HepG2 (cell line): ENCODE measurements around the gene DIP2C. TPM values are rescaled to one million over a fixed set of nuclear protein-coding genes. Genes with fewer than 3 reads are reported as not detected.

Experiments
- ATAC-seq: fragments of 200-7000 bp; cut with Tn5 transposase; 3 replicates; pipeline ENCODE4 v1.9.1; 2020; ENCODE audit warnings: mild to moderate bottlenecking, moderate library complexity
- BruUV-seq: library from RNA; stranded (reverse); fragments of 400-500 nt; replicated peaks from 2 replicates; lab custom pipeline; 2021; lab: Mats Ljungman, UMichigan
- CTCF ChIA-PET: fragments of 300-600 bp; formaldehyde crosslinking; extraction: SDS; loops from one replicate; lab custom pipeline; 2021; ENCODE audit warnings: low total read pairs, inconsistent platforms, low intra/inter-chr PET ratio; lab: Yijun Ruan, JAX
- POLR2A ChIA-PET: fragments of 350-600 bp; sonication (Branson Sonifier 250); formaldehyde crosslinking; loops from one replicate; lab custom pipeline; 2020; ENCODE audit warnings: antibody characterized with exemption, inconsistent platforms; lab: Yijun Ruan, JAX
- DNase-seq: peaks from one replicate; pipeline ENCODE4 v3.0.0-alpha.2; 2015; ENCODE audit warnings: low spot score
- FAIRE-seq: peaks from 3 replicates; lab custom pipeline; 2011; peaks lifted over from hg19 to GRCh38; lab: Jason Lieb, UNC
- H2AFZ ChIP-seq: one replicate; pipeline ENCODE4 v1.6.1; 2011; ENCODE audit warnings: low read length, inconsistent platforms
- H3K27ac ChIP-seq: fragments of 300-600 bp; 3 replicates; pipeline ENCODE4 v1.8.0; 2011; ENCODE audit warnings: mixed run types, mild to moderate bottlenecking, mixed read lengths, low read length, inconsistent platforms; ENCODE audit not compliant: insufficient read depth; ENCODE audit errors: extremely low read length
- H3K27me3 ChIP-seq, 2 experiments: fragments of 200-600 bp in 1 of 2; 2 replicates in 1 of 2; 3 replicates in 1 of 2; pipeline versions ENCODE4 v1.6.0 to v1.8.0; 2011; ENCODE audit warnings: low read length in 2 of 2, mild to moderate bottlenecking in 2 of 2, moderate library complexity in 2 of 2, inconsistent platforms in 1 of 2; ENCODE audit not compliant: insufficient read depth in 2 of 2, control insufficient read depth in 1 of 2
- H3K36me3 ChIP-seq, 2 experiments: fragments of 200-600 bp in 1 of 2; replicated peaks in 1 of 2; 2 replicates in 1 of 2; 3 replicates in 1 of 2; pipeline versions ENCODE4 v1.5.1 to v1.8.0; 2011; ENCODE audit warnings: low read length in 2 of 2, inconsistent platforms in 1 of 2; ENCODE audit not compliant: insufficient read depth in 2 of 2, control insufficient read depth in 1 of 2
- H3K4me1 ChIP-seq: 2 replicates; pipeline ENCODE4 v1.5.1; 2012; ENCODE audit warnings: low read length, inconsistent platforms; ENCODE audit not compliant: insufficient read depth
- H3K4me2 ChIP-seq: 2 replicates; pipeline ENCODE4 v1.6.0; 2011; ENCODE audit warnings: low read depth, low read length, inconsistent platforms
- H3K4me3 ChIP-seq, 3 experiments: fragments of 200-600 bp in 1 of 3; sonication (generic), shearing (Covaris generic) in 1 of 3; replicated peaks in 1 of 3; 2 replicates each; pipeline ENCODE4 v1.5.1; 2011 to 2016; ENCODE audit warnings: low read length in 3 of 3, inconsistent platforms in 2 of 3, low read depth in 2 of 3, mild to moderate bottlenecking in 2 of 3, control low read depth in 1 of 3, mixed read lengths in 1 of 3; ENCODE audit not compliant: insufficient read depth in 1 of 3
- H3K79me2 ChIP-seq: one replicate; pipeline ENCODE4 v1.6.1; 2011; ENCODE audit warnings: low read length, inconsistent platforms; ENCODE audit not compliant: insufficient read depth
- H3K9ac ChIP-seq: 2 replicates; pipeline ENCODE4 v1.6.0; 2011; ENCODE audit warnings: mild to moderate bottlenecking, low read depth, low read length, inconsistent platforms; ENCODE audit not compliant: insufficient read depth
- H3K9me3 ChIP-seq: 2 replicates; pipeline ENCODE4 v1.5.1; 2012; ENCODE audit warnings: mild to moderate bottlenecking, low read length
- H4K20me1 ChIP-seq: 2 replicates; pipeline ENCODE4 v1.6.0; 2011; ENCODE audit warnings: inconsistent platforms, mild to moderate bottlenecking, low read length, moderate library complexity; ENCODE audit not compliant: insufficient read depth
- CEBPG ChIP-seq: IDR thresholded peaks from 2 replicates; pipeline ENCODE4 v1.6.1; 2016
- CREB1 ChIP-seq, 2 experiments: fragments of 450-650 bp in 1 of 2; IDR thresholded peaks; 2 replicates each; pipeline ENCODE4 v1.6.1; 2016 to 2017; ENCODE audit warnings: control low read depth in 1 of 2, mild to moderate bottlenecking in 1 of 2, missing compliant biosample characterization in 1 of 2, missing genetic modification characterization in 1 of 2
- CREBL2 ChIP-seq: sonication (generic); formaldehyde crosslinking; IDR thresholded peaks from 2 replicates; pipeline ENCODE4 v1.8.1; 2023; ENCODE audit warnings: missing genetic modification reagents, mild to moderate bottlenecking, borderline replicate concordance
- HNRNPK ChIP-seq: fragments of 200-400 bp; formaldehyde crosslinking; IDR thresholded peaks from 2 replicates; pipeline ENCODE4 v1.6.1; 2018; ENCODE audit warnings: low read length, low read depth, moderate library complexity, mild to moderate bottlenecking; ENCODE audit not compliant: poor library complexity, severe bottlenecking
- MIER3 ChIP-seq: IDR thresholded peaks from 2 replicates; pipeline ENCODE4 v1.6.1; 2016; ENCODE audit warnings: missing compliant biosample characterization, borderline replicate concordance
- NR2C2 ChIP-seq: sonication (generic); formaldehyde crosslinking; IDR thresholded peaks from 2 replicates; pipeline ENCODE4 v1.4.0; 2020; ENCODE audit warnings: missing genetic modification reagents, mild to moderate bottlenecking, moderate library complexity, borderline replicate concordance
- PHF20 ChIP-seq: sonication (generic); formaldehyde crosslinking; IDR thresholded peaks from 2 replicates; pipeline ENCODE4 v1.5.0; 2020; ENCODE audit warnings: mild to moderate bottlenecking, missing genetic modification reagents
- REL ChIP-seq: sonication (generic); formaldehyde crosslinking; conservative IDR thresholded peaks from 2 replicates; pipeline ENCODE4 v1.8.0; 2022; ENCODE audit warnings: mild to moderate bottlenecking, missing genetic modification reagents, moderate library complexity
- RNF219 ChIP-seq: sonication (generic); formaldehyde crosslinking; IDR thresholded peaks from 2 replicates; pipeline ENCODE4 v1.5.0; 2020; ENCODE audit warnings: mild to moderate bottlenecking, missing genetic modification reagents
- XBP1 ChIP-seq: sonication (generic); formaldehyde crosslinking; IDR thresholded peaks from 2 replicates; pipeline ENCODE4 v1.5.0; 2020; ENCODE audit warnings: missing genetic modification reagents
- ZBTB8A ChIP-seq: sonication (generic); formaldehyde crosslinking; IDR thresholded peaks from 2 replicates; pipeline ENCODE4 v1.4.0; 2020; ENCODE audit warnings: mild to moderate bottlenecking, low read depth, missing genetic modification reagents, borderline replicate concordance
- ZNF674 ChIP-seq: sonication (generic); formaldehyde crosslinking; IDR thresholded peaks from 2 replicates; pipeline ENCODE4 v1.5.0; 2020; ENCODE audit warnings: low read depth, mild to moderate bottlenecking, missing genetic modification reagents
- WGBS: methylation state at CpG from one replicate; pipeline ENCODE4 v1.1.6; 2017; ENCODE audit warnings: low lambda C conversion rate; 5-methylcytosine and 5-hydroxymethylcytosine counted together
- in situ Hi-C: cut with HindIII; loops from 2 replicates; pipeline ENCODE4 v1.10.0; 2017; ENCODE audit warnings: low pct_unique_long_range_greater_than_20kb; ENCODE audit not compliant: extremely low pct_ligation_motif_present
- intact Hi-C: fragments of 100-400 bp; cut with micrococcal nuclease; formaldehyde crosslinking; loops from one replicate; pipeline ENCODE4 v1.10.0; 2022; ENCODE audit not compliant: unreplicated experiment
- polyA plus RNA-seq, 8 experiments: library from polyadenylated mRNA; depleted of rRNA in 3 of 8; stranded (reverse) in 7 of 8; unstranded in 1 of 8; fragments of >200 nt; fragmentation: Illumina TruSeq in 4 of 8; extraction: Trizol in 4 of 8; gene quantifications; 2 replicates each; pipeline versions ENCODE4 v1.2.1 to v1.2.3, GENCODE V29; 2011 to 2016; ENCODE audit warnings: low read depth in 4 of 8, missing spikeins in 1 of 8, mixed read lengths in 1 of 8; ENCODE audit not compliant: insufficient read depth in 1 of 8
- total RNA-seq, 5 experiments: library from RNA; depleted of rRNA; stranded (reverse); fragments of >200 nt; fragmentation: Illumina TruSeq; extraction: Trizol; gene quantifications; 2 replicates each; pipeline ENCODE4 v1.2.3, GENCODE V29; 2016; ENCODE audit warnings: low read depth in 1 of 5

Gene DIP2C
- total and polyA plus RNA-seq, 2 of the 13 experiments (the other 11 are each of a cell fraction or from before 2014, with no cell fraction given) = 2.2 to 2.7 TPM

- ChIA-PET CTCF (no interaction called here), POLR2A (no interaction called here)
- Histone ChIP-seq H3K79me2 (no peaks in the 10 kb centered on the region), H4K20me1 (peaks cover 1% of the 10 kb centered on the region; the same call in 1 of the 2 replicates), H3K4me2 (no peak overlapping the region), H3K4me1 (peaks cover 9% of the 10 kb centered on the region), H2AFZ (no peak overlapping the region), H3K9ac (no peak overlapping the region), H3K27ac (no peak overlapping the region), H3K4me3 (no peak overlapping the region), H3K9me3 (no peaks in the 10 kb centered on the region), H3K27me3 (no peaks in the 10 kb centered on the region), H3K36me3 (no peaks in the 10 kb centered on the region)
- WGBS = 94% methylated on average over 19 of the region's 32 CpGs
- no peak for TF ChIP-seq CEBPG (CRISPR knock-in tag)
- TF ChIP-seq PHF20 (CRISPR knock-in tag) = no peak
- TF ChIP-seq MIER3 (CRISPR knock-in tag) = no peak
- TF ChIP-seq CREB1 (IDR thresholded peaks at IDR 0.05) = peak; percentile 72
- TF ChIP-seq CREB1 (CRISPR knock-in tag; IDR thresholded peaks at IDR 0.05) = no peak
- TF ChIP-seq XBP1 (CRISPR knock-in tag) = no peak
- BruUV-seq = no TSS peak
- in situ Hi-C loops = no loop called here
- ATAC-seq = no peak
- intact Hi-C loops = no loop called here
- no peak for FAIRE-seq
- no peak for DNase-seq
Measured at GRCh38 chr10:506451-507354, 182.8 kb downstream of the DIP2C start.

- Histone ChIP-seq H3K9me3 (no peaks in the 10 kb centered on the region), H3K4me1 (no peaks in the 10 kb centered on the region), H3K4me2 (no peak overlapping the region), H3K27me3 (no peaks in the 10 kb centered on the region), H4K20me1 (0 out of 2 replicates have a peak, but pooled peaks cover 2% of the 10 kb centered on the region), H3K9ac (no peak overlapping the region), H3K79me2 (no peaks in the 10 kb centered on the region), H3K36me3 (no peaks in the 10 kb centered on the region), H3K27ac (no peak overlapping the region), H3K4me3 (no peak overlapping the region), H2AFZ (no peak overlapping the region)
- no TSS peak for BruUV-seq
- ATAC-seq (no peak), DNase-seq (no peak), FAIRE-seq (no peak)
- in situ Hi-C loops = no loop called here
- ChIA-PET POLR2A (no interaction called here), CTCF (no interaction called here)
- intact Hi-C loops = no loop called here
- WGBS = no CpG with 5 or more reads among the region's 3 CpGs
- TF ChIP-seq ZBTB8A (CRISPR knock-in tag) (no peak), CREBL2 (CRISPR knock-in tag) (no peak), HNRNPK (no peak), RNF219 (CRISPR knock-in tag) (no peak), NR2C2 (CRISPR knock-in tag) (no peak), ZNF674 (CRISPR knock-in tag) (no peak), REL (CRISPR knock-in tag) (no peak)
Measured at GRCh38 chr10:505419-505818, 184.0 kb downstream of the DIP2C start.
